Measurements from ENCODE around the gene KRTCAP2. TPM values are rescaled to one million over a fixed set of nuclear protein-coding genes. Genes with fewer than 3 reads are reported as not detected.
"Not testable (repeated sequence)": the region's sequence is repeated elsewhere in the genome, so short reads cannot be mapped to it uniquely, and the experiment has no call there.

KRTCAP2 gene
- total RNA-seq, 1 experiment from 2014 or later = 156 TPM

- no peak for DNase-seq
- H3K4me3 ChIP-seq = no peak overlapping the region; the same call in 1 of the 2 replicates
- H3K79me2 ChIP-seq (ENCODE audit: low read depth) = 0 out of 2 replicates have a peak, but pooled peaks cover 5% of the 10 kb centered on the region
- POLR2A ChIA-PET (ENCODE audit: unreplicated experiment) = interaction anchor here (0.7 kb wide), 1 partner anchor 20 kb away, joined by 4 read pairs; no protein-coding TSS in a partner anchor
- intact Hi-C loops (cut with micrococcal nuclease; ENCODE audit: unreplicated experiment) = no loop called here
- no peak overlapping the region for H2AFZ ChIP-seq
- no peaks in the 10 kb centered on the region for H3K27me3 ChIP-seq (ENCODE audit: insufficient read depth, low read depth)
- no TSS peak for BruUV-seq (replicated peaks)
- peak overlapping the region; percentile 17 for H3K4me2 ChIP-seq
- no peaks in the 10 kb centered on the region for H4K20me1 ChIP-seq (ENCODE audit: insufficient read depth)
- CTCF ChIA-PET = no interaction called here
- no peak overlapping the region for H3K27ac ChIP-seq
- peaks cover 32% of the 10 kb centered on the region for H3K4me1 ChIP-seq (replicated peaks; ENCODE audit: insufficient read depth)
- no peaks in the 10 kb centered on the region for H3K9me2 ChIP-seq (ENCODE audit: insufficient read depth)
- no peaks in the 10 kb centered on the region for H3K36me3 ChIP-seq (ENCODE audit: low read depth)
- H3F3A ChIP-seq (ENCODE audit: insufficient read depth, low read depth) = peaks cover 30% of the 10 kb centered on the region
- no peaks in the 10 kb centered on the region for H3K9me3 ChIP-seq (ENCODE audit: insufficient read depth, low read depth)
- no peak for TF ChIP-seq CTCF (conservative IDR thresholded peaks at IDR 0.05)
- TF ChIP-seq EZH2 (IDR thresholded peaks at IDR 0.05; ENCODE audit: low read depth) = no peak
These were observed 45.9 kb upstream of the KRTCAP2 start for GRCh38 chr1:155218854-155219591.

GRCh38 chr1:155214702-155215101, 41.6 kb upstream of the KRTCAP2 start:
- H3K9me3 ChIP-seq (ENCODE audit: insufficient read depth, low read depth); POLR2A ChIA-PET (ENCODE audit: unreplicated experiment); H3K4me1 ChIP-seq (replicated peaks; ENCODE audit: insufficient read depth); H3K79me2 ChIP-seq (ENCODE audit: low read depth); DNase-seq; H3K36me3 ChIP-seq (ENCODE audit: low read depth); H3K4me2 ChIP-seq; H3F3A ChIP-seq (ENCODE audit: insufficient read depth, low read depth); BruUV-seq (replicated peaks); H4K20me1 ChIP-seq (ENCODE audit: insufficient read depth); H3K27me3 ChIP-seq (ENCODE audit: insufficient read depth, low read depth); H3K9me2 ChIP-seq (ENCODE audit: insufficient read depth); H3K27ac ChIP-seq; intact Hi-C loops (cut with micrococcal nuclease; ENCODE audit: unreplicated experiment); H2AFZ ChIP-seq; H3K4me3 ChIP-seq; CTCF ChIA-PET: not testable (repeated sequence)

- H3K4me2 ChIP-seq; intact Hi-C loops (cut with micrococcal nuclease; ENCODE audit: unreplicated experiment); H3K27me3 ChIP-seq (ENCODE audit: insufficient read depth, low read depth); H4K20me1 ChIP-seq (ENCODE audit: insufficient read depth); H2AFZ ChIP-seq; H3K36me3 ChIP-seq (ENCODE audit: low read depth); CTCF ChIA-PET; H3K9me3 ChIP-seq (ENCODE audit: insufficient read depth, low read depth); BruUV-seq (replicated peaks); H3K9me2 ChIP-seq (ENCODE audit: insufficient read depth); DNase-seq; H3K27ac ChIP-seq; H3K4me3 ChIP-seq; H3F3A ChIP-seq (ENCODE audit: insufficient read depth, low read depth): not testable (repeated sequence)
- Histone ChIP-seq H3K4me1 (replicated peaks; ENCODE audit: insufficient read depth) (peaks cover 23% of the 10 kb centered on the region), H3K79me2 (ENCODE audit: low read depth) (peaks cover 18% of the 10 kb centered on the region)
- POLR2A ChIA-PET (ENCODE audit: unreplicated experiment) = interaction anchor here (1.1 kb wide), 1 partner anchor 9 kb away, joined by 5 read pairs; no protein-coding TSS in a partner anchor
These were observed 38.9 kb upstream of the KRTCAP2 start for GRCh38 chr1:155212051-155212440.

- H3K4me3 ChIP-seq; H3K27ac ChIP-seq; H3K9me2 ChIP-seq (ENCODE audit: insufficient read depth); BruUV-seq (replicated peaks); H2AFZ ChIP-seq; H3K9me3 ChIP-seq (ENCODE audit: insufficient read depth, low read depth); H3K4me2 ChIP-seq; H4K20me1 ChIP-seq (ENCODE audit: insufficient read depth); intact Hi-C loops (cut with micrococcal nuclease; ENCODE audit: unreplicated experiment); CTCF ChIA-PET; DNase-seq; H3K36me3 ChIP-seq (ENCODE audit: low read depth); H3K27me3 ChIP-seq (ENCODE audit: insufficient read depth, low read depth): not testable (repeated sequence)
- POLR2A ChIA-PET (ENCODE audit: unreplicated experiment) = interaction anchor here (1.1 kb wide), 1 partner anchor 9 kb away, joined by 5 read pairs; no protein-coding TSS in a partner anchor
- peaks cover 18% of the 10 kb centered on the region for H3K79me2 ChIP-seq (ENCODE audit: low read depth)
- H3K4me1 ChIP-seq (replicated peaks; ENCODE audit: insufficient read depth) = peaks cover 26% of the 10 kb centered on the region
- H3F3A ChIP-seq (ENCODE audit: insufficient read depth, low read depth) = peaks cover 11% of the 10 kb centered on the region; the same call in 1 of the 2 replicates
These were observed 38.4 kb upstream of the KRTCAP2 start for GRCh38 chr1:155211381-155212050.

Measured in PC-9 (cell line).